A549 treated with CORT108297 at 1 μM for 4 hours (cell line): ENCODE measurements around the gene CPLX4. TPM values are rescaled to one million over a fixed set of nuclear protein-coding genes. Genes with fewer than 3 reads are reported as not detected.

Experiments
- total RNA-seq: library from RNA; stranded (reverse); fragments of 200-300 nt; extraction: Qiagen RNA extraction; gene quantifications from 5 replicates; pipeline ENCODE4 v1.2.3, GENCODE V29; 2022

The CPLX4 gene
- not detected in 5 replicates for total RNA-seq

GRCh38 chr18:59318460-59319050 is at the start of gene CPLX4:
Gene CPLX4 (minus strand): TSS chr18:59318649. CDS start chr18:59318462, 187 bp downstream.

GRCh38 chr18:59358712-59359575 is 40.5 kb upstream of the CPLX4 start, which contains the start of gene LMAN1:
Gene LMAN1 (minus strand): TSS chr18:59359265. CDS start chr18:59359244, 21 bp downstream.

GRCh38 chr18:59272891-59273758 is 45.3 kb downstream of the CPLX4 start, which contains the start of gene RAX:
Gene RAX (minus strand): TSS chr18:59273454. CDS start chr18:59273206, 248 bp downstream.

Other genes starting within 250 kb of the CPLX4 start
- 53.9 to 66.3 TPM (median 60.7 TPM) in 5 replicates for gene SEC11C, start 178.8 kb downstream of the CPLX4 start, total RNA-seq
- gene GRP, start 98.5 kb downstream of the CPLX4 start, total RNA-seq = not detected in 5 replicates
- not detected in 5 replicates for gene RAX, start 45.2 kb downstream of the CPLX4 start, total RNA-seq
- 26.6 to 41.6 TPM (median 32.3 TPM) in 5 replicates for gene LMAN1, start 40.6 kb upstream of the CPLX4 start, total RNA-seq